IPS-15b (cell line): ENCODE results near the gene MALL.

Experiments used
- H3K27me3 ChIP-seq: one replicate; pipeline ENCODE4 v1.6.1; 2013; ENCODE audit warnings: low read length; ENCODE audit not compliant: control insufficient read depth, insufficient read depth
- H3K36me3 ChIP-seq: one replicate; pipeline ENCODE4 v1.6.1; 2013; ENCODE audit warnings: low read length; ENCODE audit not compliant: control insufficient read depth, insufficient read depth
- H3K4me1 ChIP-seq: one replicate; pipeline ENCODE4 v1.6.1; 2013; ENCODE audit warnings: mild to moderate bottlenecking, low read length; ENCODE audit not compliant: control insufficient read depth, insufficient read depth
- H3K4me3 ChIP-seq: one replicate; pipeline ENCODE4 v1.5.1; 2013; ENCODE audit warnings: low read depth, low read length
- H3K9ac ChIP-seq: one replicate; pipeline ENCODE4 v1.6.1; 2013; ENCODE audit warnings: low read depth, mild to moderate bottlenecking, low read length
- H3K9me3 ChIP-seq: one replicate; pipeline ENCODE4 v1.6.1; 2013; ENCODE audit warnings: mild to moderate bottlenecking, low read length; ENCODE audit not compliant: control insufficient read depth, insufficient read depth

MALL gene

GRCh38 chr2:110134025-110134424, 18.4 kb upstream of the MALL start:
- no peak overlapping the region for H3K4me3 ChIP-seq
- H3K27me3 ChIP-seq: no peaks in the 10 kb centered on the region
- H3K36me3 ChIP-seq: no peaks in the 10 kb centered on the region
- H3K4me1 ChIP-seq: no peaks in the 10 kb centered on the region
- no peak overlapping the region for H3K9ac ChIP-seq
- no peaks in the 10 kb centered on the region for H3K9me3 ChIP-seq

- no peak overlapping the region for H3K4me3 ChIP-seq
- H3K9ac ChIP-seq: no peak overlapping the region
- no peaks in the 10 kb centered on the region for H3K9me3 ChIP-seq
- no peaks in the 10 kb centered on the region for H3K4me1 ChIP-seq
- no peaks in the 10 kb centered on the region for H3K36me3 ChIP-seq
- no peaks in the 10 kb centered on the region for H3K27me3 ChIP-seq
Measured at GRCh38 chr2:110131166-110131565, 15.5 kb upstream of the MALL start.

- H3K4me3 ChIP-seq: no peak overlapping the region
Measured at GRCh38 chr2:110130757-110131156, 15.1 kb upstream of the MALL start.

GRCh38 chr2:110126906-110127305, 11.3 kb upstream of the MALL start:
- no peaks in the 10 kb centered on the region for H3K27me3 ChIP-seq
- no peaks in the 10 kb centered on the region for H3K9me3 ChIP-seq
- H3K4me3 ChIP-seq: no peak overlapping the region
- no peaks in the 10 kb centered on the region for H3K4me1 ChIP-seq
- no peaks in the 10 kb centered on the region for H3K36me3 ChIP-seq
- no peak overlapping the region for H3K9ac ChIP-seq

More at GRCh38 chr2:110130757-110131156, 15.1 kb upstream of the MALL start:
- Histone ChIP-seq H3K4me1 (no peaks in the 10 kb centered on the region), H3K9me3 (no peaks in the 10 kb centered on the region), H3K27me3 (no peaks in the 10 kb centered on the region), H3K9ac (no peak overlapping the region), H3K36me3 (no peaks in the 10 kb centered on the region)

GRCh38 chr2:110126086-110126773, 10.6 kb upstream of the MALL start:
- no peaks in the 10 kb centered on the region for H3K27me3 ChIP-seq
- no peaks in the 10 kb centered on the region for H3K4me1 ChIP-seq
- H3K4me3 ChIP-seq: no peak overlapping the region
- no peaks in the 10 kb centered on the region for H3K9me3 ChIP-seq
- H3K9ac ChIP-seq: no peak overlapping the region
- H3K36me3 ChIP-seq: no peaks in the 10 kb centered on the region

- Histone ChIP-seq H3K36me3 (no peaks in the 10 kb centered on the region), H3K9me3 (no peaks in the 10 kb centered on the region), H3K27me3 (no peaks in the 10 kb centered on the region), H3K4me1 (no peaks in the 10 kb centered on the region), H3K4me3 (no peak overlapping the region), H3K9ac (no peak overlapping the region)
Measured at GRCh38 chr2:110124939-110125691, 9.5 kb upstream of the MALL start.

GRCh38 chr2:110124038-110124825, 8.6 kb upstream of the MALL start:
- Histone ChIP-seq H3K4me1 (no peaks in the 10 kb centered on the region), H3K4me3 (no peak overlapping the region), H3K27me3 (peaks cover 4% of the 10 kb centered on the region), H3K9me3 (no peaks in the 10 kb centered on the region), H3K9ac (no peak overlapping the region), H3K36me3 (no peaks in the 10 kb centered on the region)

GRCh38 chr2:110121592-110121991, 6.0 kb upstream of the MALL start:
- no peaks in the 10 kb centered on the region for H3K4me1 ChIP-seq
- no peaks in the 10 kb centered on the region for H3K9me3 ChIP-seq
- peaks cover 20% of the 10 kb centered on the region for H3K27me3 ChIP-seq
- H3K36me3 ChIP-seq: no peaks in the 10 kb centered on the region
- H3K9ac ChIP-seq: no peak overlapping the region
- no peak overlapping the region for H3K4me3 ChIP-seq

- Histone ChIP-seq H3K36me3 (no peaks in the 10 kb centered on the region), H3K4me1 (peaks cover 3% of the 10 kb centered on the region), H3K9me3 (no peaks in the 10 kb centered on the region), H3K4me3 (no peak overlapping the region), H3K27me3 (peaks cover 25% of the 10 kb centered on the region), H3K9ac (no peak overlapping the region)
Measured at GRCh38 chr2:110121052-110121334, 5.4 kb upstream of the MALL start.

GRCh38 chr2:110120171-110121051, 4.8 kb upstream of the MALL start:
- peaks cover 4% of the 10 kb centered on the region for H3K4me1 ChIP-seq
- no peaks in the 10 kb centered on the region for H3K36me3 ChIP-seq
- no peaks in the 10 kb centered on the region for H3K9me3 ChIP-seq
- H3K27me3 ChIP-seq: peaks cover 29% of the 10 kb centered on the region
- no peak overlapping the region for H3K4me3 ChIP-seq
- no peak overlapping the region for H3K9ac ChIP-seq

- Histone ChIP-seq H3K9ac (no peak overlapping the region), H3K36me3 (no peaks in the 10 kb centered on the region), H3K27me3 (peaks cover 49% of the 10 kb centered on the region), H3K4me1 (peaks cover 4% of the 10 kb centered on the region), H3K4me3 (peak overlapping the region; percentile 61), H3K9me3 (no peaks in the 10 kb centered on the region)
Measured at GRCh38 chr2:110116033-110116710, 550 bp upstream of the MALL start.
